ENCODE measurements around the gene MPRIP. TPM values are rescaled to one million over a fixed set of nuclear protein-coding genes. Genes with fewer than 3 reads are reported as not detected.

The MPRIP gene
- total and polyA plus RNA-seq, 2 donors (not counting 3 experiments of a cell fraction or from before 2014, with no cell fraction given), result 94.6 to 246 TPM

DNA sequence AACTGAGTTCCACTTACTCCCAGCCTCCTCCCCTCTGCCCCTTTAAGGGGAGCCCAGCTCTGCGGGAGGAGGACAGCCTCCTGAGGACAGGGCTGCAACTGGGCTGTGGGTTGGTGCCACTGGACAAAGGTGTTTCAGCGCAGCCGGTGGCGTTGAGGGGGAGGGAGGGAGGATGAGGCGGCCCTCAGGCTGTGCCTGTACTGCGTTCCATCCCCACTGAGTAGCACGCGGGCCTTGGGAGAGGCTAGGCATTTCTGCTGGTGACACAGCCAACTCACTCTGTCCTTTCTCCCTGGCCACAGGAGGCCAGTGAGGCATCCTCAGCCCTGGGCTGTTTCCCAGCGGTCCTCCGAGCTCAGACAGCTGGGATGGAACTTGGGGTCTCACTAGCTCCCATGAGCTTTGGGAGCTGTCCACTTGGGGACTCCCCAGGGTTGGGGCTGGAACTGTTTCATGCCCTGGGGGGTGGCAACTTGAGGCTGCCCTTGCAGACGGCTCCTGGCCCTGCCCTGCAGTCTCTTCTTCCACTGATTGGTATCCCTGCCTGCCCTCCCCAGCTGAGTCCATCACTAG is 70.5 kb downstream of the MPRIP start:
- TF ChIP-seq EZH2 (IDR thresholded peaks at IDR 0.05; ENCODE audit: borderline replicate concordance, low read depth, low read length, severe bottlenecking) (no peak), POLR2AphosphoS5 (IDR thresholded peaks at IDR 0.05; ENCODE audit: insufficient read depth, low read depth, low read length) (no peak), GATA2 (IDR thresholded peaks at IDR 0.05; ENCODE audit: insufficient read depth, insufficient read length, low read depth, low read length) (no peak), MYC (IDR thresholded peaks at IDR 0.05; ENCODE audit: low read depth, low read length) (no peak), POLR2A (IDR thresholded peaks at IDR 0.05; ENCODE audit: low read depth, low read length) (no peak), FOS (IDR thresholded peaks at IDR 0.05; ENCODE audit: borderline replicate concordance, insufficient read depth, low read length) (no peak), JUN (IDR thresholded peaks at IDR 0.05; ENCODE audit: borderline replicate concordance, insufficient read depth, insufficient read length, low read depth) (no peak)
- TF ChIP-seq, protein P1, sequence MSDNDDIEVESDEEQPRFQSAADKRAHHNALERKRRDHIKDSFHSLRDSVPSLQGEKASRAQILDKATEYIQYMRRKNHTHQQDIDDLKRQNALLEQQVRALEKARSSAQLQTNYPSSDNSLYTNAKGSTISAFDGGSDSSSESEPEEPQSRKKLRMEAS (IDR thresholded peaks at IDR 0.05; ENCODE audit: insufficient read depth, insufficient read length), result no peak
- TF ChIP-seq, protein P2, sequence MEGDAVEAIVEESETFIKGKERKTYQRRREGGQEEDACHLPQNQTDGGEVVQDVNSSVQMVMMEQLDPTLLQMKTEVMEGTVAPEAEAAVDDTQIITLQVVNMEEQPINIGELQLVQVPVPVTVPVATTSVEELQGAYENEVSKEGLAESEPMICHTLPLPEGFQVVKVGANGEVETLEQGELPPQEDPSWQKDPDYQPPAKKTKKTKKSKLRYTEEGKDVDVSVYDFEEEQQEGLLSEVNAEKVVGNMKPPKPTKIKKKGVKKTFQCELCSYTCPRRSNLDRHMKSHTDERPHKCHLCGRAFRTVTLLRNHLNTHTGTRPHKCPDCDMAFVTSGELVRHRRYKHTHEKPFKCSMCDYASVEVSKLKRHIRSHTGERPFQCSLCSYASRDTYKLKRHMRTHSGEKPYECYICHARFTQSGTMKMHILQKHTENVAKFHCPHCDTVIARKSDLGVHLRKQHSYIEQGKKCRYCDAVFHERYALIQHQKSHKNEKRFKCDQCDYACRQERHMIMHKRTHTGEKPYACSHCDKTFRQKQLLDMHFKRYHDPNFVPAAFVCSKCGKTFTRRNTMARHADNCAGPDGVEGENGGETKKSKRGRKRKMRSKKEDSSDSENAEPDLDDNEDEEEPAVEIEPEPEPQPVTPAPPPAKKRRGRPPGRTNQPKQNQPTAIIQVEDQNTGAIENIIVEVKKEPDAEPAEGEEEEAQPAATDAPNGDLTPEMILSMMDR (IDR thresholded peaks at IDR 0.05; ENCODE audit: extremely low read depth in 1 of 2, insufficient read depth in 1 of 2, low read depth in 1 of 2, low read length in 2 of 2), result no peak

More for the DNA sequence above, 70.5 kb downstream of the MPRIP start:
- no peaks in the 10 kb centered on the region for H3K27me3 ChIP-seq (ENCODE audit: control insufficient read depth in 2 of 2, insufficient read depth in 2 of 2, low read length in 2 of 2)
- ChIA-PET CTCF (interaction anchor here (1.5 kb wide), 1 partner anchor 121 kb away, joined by 4 read pairs; no protein-coding TSS in a partner anchor), POLR2A (no interaction called here)
- dilution Hi-C loops (cut with MboI; ENCODE audit: extremely low pct_ligation_motif_present, low sequenced_read_pairs), result no loop called here
- H3K36me3 ChIP-seq (ENCODE audit: control insufficient read depth in 2 of 2, extremely low read depth in 1 of 2, insufficient read depth in 2 of 2, low read length in 2 of 2), result no peaks in the 10 kb centered on the region
- no peak overlapping the region for H2AFZ ChIP-seq (ENCODE audit: low read depth, low read length)
- H4K20me1 ChIP-seq (replicated peaks; ENCODE audit: control insufficient read depth, extremely low read depth, insufficient read depth, low read length), result no peaks in the 10 kb centered on the region
- no peak overlapping the region for H3K9ac ChIP-seq (replicated peaks; ENCODE audit: extremely low read depth, insufficient read depth, low read length)
- DNase-seq (ENCODE audit: low read depth, low spot score) (no peak), FAIRE-seq (no peak)
- no peaks in the 10 kb centered on the region for H3K9me1 ChIP-seq (replicated peaks; ENCODE audit: control insufficient read depth, extremely low read depth, insufficient read depth, low read length)
- peaks cover 94% of the 10 kb centered on the region for H3K79me2 ChIP-seq (ENCODE audit: control insufficient read depth, insufficient read depth, low read length)
- no peak overlapping the region for H3K4me2 ChIP-seq (ENCODE audit: insufficient read depth, low read length)
- H3K27ac ChIP-seq (ENCODE audit: insufficient read depth, low read depth, low read length), result no peak overlapping the region
- H3K4me3 ChIP-seq (replicated peaks in 1 of 3; ENCODE audit: insufficient read depth in 1 of 3, low read depth in 1 of 3, low read length in 3 of 3), result no peak overlapping the region
- no peaks in the 10 kb centered on the region for H3K4me1 ChIP-seq (ENCODE audit: control insufficient read depth, extremely low read depth, insufficient read depth, low read length)
- no peaks in the 10 kb centered on the region for H3K9me3 ChIP-seq (replicated peaks; ENCODE audit: control insufficient read depth, insufficient read depth, low read length)
- intact Hi-C loops (cut with micrococcal nuclease), result no loop called here
- BruUV-seq (replicated peaks), result no TSS peak

All from endothelial cell of umbilical vein (primary cell).